Measurements from ENCODE around the gene MBNL1.

GRCh38 chr3:152232679-152233078, 36.0 kb upstream of the MBNL1 start:
- TF ChIP-seq, protein P1, sequence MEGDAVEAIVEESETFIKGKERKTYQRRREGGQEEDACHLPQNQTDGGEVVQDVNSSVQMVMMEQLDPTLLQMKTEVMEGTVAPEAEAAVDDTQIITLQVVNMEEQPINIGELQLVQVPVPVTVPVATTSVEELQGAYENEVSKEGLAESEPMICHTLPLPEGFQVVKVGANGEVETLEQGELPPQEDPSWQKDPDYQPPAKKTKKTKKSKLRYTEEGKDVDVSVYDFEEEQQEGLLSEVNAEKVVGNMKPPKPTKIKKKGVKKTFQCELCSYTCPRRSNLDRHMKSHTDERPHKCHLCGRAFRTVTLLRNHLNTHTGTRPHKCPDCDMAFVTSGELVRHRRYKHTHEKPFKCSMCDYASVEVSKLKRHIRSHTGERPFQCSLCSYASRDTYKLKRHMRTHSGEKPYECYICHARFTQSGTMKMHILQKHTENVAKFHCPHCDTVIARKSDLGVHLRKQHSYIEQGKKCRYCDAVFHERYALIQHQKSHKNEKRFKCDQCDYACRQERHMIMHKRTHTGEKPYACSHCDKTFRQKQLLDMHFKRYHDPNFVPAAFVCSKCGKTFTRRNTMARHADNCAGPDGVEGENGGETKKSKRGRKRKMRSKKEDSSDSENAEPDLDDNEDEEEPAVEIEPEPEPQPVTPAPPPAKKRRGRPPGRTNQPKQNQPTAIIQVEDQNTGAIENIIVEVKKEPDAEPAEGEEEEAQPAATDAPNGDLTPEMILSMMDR (IDR thresholded peaks at IDR 0.05): no peak
- TF ChIP-seq POLR2A (IDR thresholded peaks at IDR 0.05): no peak

Data from upper lobe of left lung (tissue), 4 donors.